ENCODE data around the gene AP1B1.

DNA sequence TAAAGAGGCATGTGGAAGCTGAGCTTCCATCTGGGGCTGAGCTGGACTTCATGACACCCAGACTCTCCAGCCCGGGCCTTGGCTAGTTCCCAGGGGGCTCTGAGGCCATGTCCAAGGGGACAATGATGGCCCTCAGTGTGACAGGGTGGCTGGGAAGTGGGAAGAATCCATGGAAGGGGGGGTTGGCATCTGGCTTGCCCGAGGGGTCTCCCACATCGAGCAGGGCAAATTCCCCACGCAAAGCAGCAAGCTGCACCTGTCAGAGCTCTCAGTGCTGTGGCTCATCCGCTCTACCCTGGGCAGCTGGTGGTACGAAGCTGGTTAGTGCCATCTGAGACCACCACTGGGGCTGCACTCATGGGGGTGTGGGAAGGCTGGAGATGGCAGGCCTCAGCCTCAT, 9.4 kb upstream of the AP1B1 start:
- TF ChIP-seq, protein P1, sequence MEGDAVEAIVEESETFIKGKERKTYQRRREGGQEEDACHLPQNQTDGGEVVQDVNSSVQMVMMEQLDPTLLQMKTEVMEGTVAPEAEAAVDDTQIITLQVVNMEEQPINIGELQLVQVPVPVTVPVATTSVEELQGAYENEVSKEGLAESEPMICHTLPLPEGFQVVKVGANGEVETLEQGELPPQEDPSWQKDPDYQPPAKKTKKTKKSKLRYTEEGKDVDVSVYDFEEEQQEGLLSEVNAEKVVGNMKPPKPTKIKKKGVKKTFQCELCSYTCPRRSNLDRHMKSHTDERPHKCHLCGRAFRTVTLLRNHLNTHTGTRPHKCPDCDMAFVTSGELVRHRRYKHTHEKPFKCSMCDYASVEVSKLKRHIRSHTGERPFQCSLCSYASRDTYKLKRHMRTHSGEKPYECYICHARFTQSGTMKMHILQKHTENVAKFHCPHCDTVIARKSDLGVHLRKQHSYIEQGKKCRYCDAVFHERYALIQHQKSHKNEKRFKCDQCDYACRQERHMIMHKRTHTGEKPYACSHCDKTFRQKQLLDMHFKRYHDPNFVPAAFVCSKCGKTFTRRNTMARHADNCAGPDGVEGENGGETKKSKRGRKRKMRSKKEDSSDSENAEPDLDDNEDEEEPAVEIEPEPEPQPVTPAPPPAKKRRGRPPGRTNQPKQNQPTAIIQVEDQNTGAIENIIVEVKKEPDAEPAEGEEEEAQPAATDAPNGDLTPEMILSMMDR (IDR thresholded peaks at IDR 0.05; ENCODE audit: low read depth, low read length): no peak
- no peak for TF ChIP-seq EZH2phosphoT487 (IDR thresholded peaks at IDR 0.05; ENCODE audit: low read depth)

Data from OCI-LY3 (cell line).